HepG2 (cell line): Measurements from ENCODE around the gene MYO3B.

Source experiments
- GFI1 ChIP-seq: sonication (generic); formaldehyde crosslinking; IDR thresholded peaks from 2 replicates; pipeline ENCODE4 v1.5.0; 2020; ENCODE audit warnings: missing genetic modification reagents, mild to moderate bottlenecking, borderline replicate concordance
- POLR2A ChIP-seq, 2 experiments: IDR thresholded peaks; 2 replicates each; pipeline ENCODE4 v1.6.1; 2011; ENCODE audit warnings: low read depth in 2 of 2, low read length in 2 of 2, mild to moderate bottlenecking in 1 of 2, moderate library complexity in 1 of 2; ENCODE audit not compliant: insufficient read depth in 1 of 2
- SALL1 ChIP-seq: sonication (generic); formaldehyde crosslinking; IDR thresholded peaks from 2 replicates; pipeline ENCODE4 v1.8.0; 2022; ENCODE audit warnings: mild to moderate bottlenecking, missing genetic modification reagents
- TAF1 ChIP-seq: sonication (generic); formaldehyde crosslinking; IDR thresholded peaks from 2 replicates; pipeline ENCODE4 v1.4.0; 2020; ENCODE audit warnings: missing genetic modification reagents
- ZNF777 ChIP-seq: sonication (generic); formaldehyde crosslinking; IDR thresholded peaks from 2 replicates; pipeline ENCODE4 v1.4.0; 2020; ENCODE audit warnings: missing genetic modification reagents
- TF ChIP-seq, protein P1 (sequence below): sonication (generic); formaldehyde crosslinking; IDR thresholded peaks from 2 replicates; pipeline ENCODE4 v1.4.0; 2020; ENCODE audit warnings: missing genetic modification reagents
- TF ChIP-seq, protein P2 (sequence below): sonication (generic); formaldehyde crosslinking; IDR thresholded peaks from 2 replicates; pipeline ENCODE4 v1.5.0; 2020; ENCODE audit warnings: mild to moderate bottlenecking, missing genetic modification reagents, moderate library complexity
- TF ChIP-seq, protein P3 (sequence below): sonication (generic); formaldehyde crosslinking; IDR thresholded peaks from 2 replicates; pipeline ENCODE4 v1.5.1; 2020; ENCODE audit warnings: mild to moderate bottlenecking, missing genetic modification reagents, moderate library complexity

DNA sequence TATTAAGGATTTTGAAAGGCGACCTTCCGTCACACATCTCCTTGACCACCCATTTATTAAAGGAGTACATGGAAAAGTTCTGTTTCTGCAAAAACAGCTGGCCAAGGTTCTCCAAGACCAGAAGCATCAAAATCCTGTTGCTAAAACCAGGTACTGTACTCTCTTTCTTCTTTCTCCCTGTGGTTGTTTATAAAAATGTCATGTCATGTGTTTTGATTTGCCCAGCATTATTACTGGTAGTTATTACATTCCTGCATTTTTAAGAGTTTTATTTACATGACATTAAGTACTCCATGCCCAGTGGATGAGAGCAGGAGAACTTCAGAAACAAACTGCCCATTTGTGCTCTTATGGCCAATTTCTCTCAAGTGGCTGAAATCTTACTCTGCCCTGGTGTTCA is 191.3 kb downstream of the MYO3B start:
- TF ChIP-seq SALL1 (CRISPR knock-in tag) (no peak), TAF1 (CRISPR knock-in tag) (no peak), GFI1 (CRISPR knock-in tag) (no peak), POLR2A (IDR thresholded peaks at IDR 0.05; ENCODE audit: insufficient read depth in 1 of 2, low read depth in 2 of 2, low read length in 2 of 2) (no peak), ZNF777 (CRISPR knock-in tag) (no peak)
- TF ChIP-seq, protein P1, sequence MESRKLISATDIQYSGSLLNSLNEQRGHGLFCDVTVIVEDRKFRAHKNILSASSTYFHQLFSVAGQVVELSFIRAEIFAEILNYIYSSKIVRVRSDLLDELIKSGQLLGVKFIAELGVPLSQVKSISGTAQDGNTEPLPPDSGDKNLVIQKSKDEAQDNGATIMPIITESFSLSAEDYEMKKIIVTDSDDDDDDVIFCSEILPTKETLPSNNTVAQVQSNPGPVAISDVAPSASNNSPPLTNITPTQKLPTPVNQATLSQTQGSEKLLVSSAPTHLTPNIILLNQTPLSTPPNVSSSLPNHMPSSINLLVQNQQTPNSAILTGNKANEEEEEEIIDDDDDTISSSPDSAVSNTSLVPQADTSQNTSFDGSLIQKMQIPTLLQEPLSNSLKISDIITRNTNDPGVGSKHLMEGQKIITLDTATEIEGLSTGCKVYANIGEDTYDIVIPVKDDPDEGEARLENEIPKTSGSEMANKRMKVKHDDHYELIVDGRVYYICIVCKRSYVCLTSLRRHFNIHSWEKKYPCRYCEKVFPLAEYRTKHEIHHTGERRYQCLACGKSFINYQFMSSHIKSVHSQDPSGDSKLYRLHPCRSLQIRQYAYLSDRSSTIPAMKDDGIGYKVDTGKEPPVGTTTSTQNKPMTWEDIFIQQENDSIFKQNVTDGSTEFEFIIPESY (CRISPR knock-in tag): no peak
- TF ChIP-seq, protein P2, sequence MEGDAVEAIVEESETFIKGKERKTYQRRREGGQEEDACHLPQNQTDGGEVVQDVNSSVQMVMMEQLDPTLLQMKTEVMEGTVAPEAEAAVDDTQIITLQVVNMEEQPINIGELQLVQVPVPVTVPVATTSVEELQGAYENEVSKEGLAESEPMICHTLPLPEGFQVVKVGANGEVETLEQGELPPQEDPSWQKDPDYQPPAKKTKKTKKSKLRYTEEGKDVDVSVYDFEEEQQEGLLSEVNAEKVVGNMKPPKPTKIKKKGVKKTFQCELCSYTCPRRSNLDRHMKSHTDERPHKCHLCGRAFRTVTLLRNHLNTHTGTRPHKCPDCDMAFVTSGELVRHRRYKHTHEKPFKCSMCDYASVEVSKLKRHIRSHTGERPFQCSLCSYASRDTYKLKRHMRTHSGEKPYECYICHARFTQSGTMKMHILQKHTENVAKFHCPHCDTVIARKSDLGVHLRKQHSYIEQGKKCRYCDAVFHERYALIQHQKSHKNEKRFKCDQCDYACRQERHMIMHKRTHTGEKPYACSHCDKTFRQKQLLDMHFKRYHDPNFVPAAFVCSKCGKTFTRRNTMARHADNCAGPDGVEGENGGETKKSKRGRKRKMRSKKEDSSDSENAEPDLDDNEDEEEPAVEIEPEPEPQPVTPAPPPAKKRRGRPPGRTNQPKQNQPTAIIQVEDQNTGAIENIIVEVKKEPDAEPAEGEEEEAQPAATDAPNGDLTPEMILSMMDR: no peak
- TF ChIP-seq, protein P3, sequence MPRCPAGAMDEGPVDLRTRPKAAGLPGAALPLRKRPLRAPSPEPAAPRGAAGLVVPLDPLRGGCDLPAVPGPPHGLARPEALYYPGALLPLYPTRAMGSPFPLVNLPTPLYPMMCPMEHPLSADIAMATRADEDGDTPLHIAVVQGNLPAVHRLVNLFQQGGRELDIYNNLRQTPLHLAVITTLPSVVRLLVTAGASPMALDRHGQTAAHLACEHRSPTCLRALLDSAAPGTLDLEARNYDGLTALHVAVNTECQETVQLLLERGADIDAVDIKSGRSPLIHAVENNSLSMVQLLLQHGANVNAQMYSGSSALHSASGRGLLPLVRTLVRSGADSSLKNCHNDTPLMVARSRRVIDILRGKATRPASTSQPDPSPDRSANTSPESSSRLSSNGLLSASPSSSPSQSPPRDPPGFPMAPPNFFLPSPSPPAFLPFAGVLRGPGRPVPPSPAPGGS (CRISPR knock-in tag): no peak
